HepG2 (cell line): ENCODE results near the gene OSBPL1A. TPM values are rescaled to one million over a fixed set of nuclear protein-coding genes. Genes with fewer than 3 reads are reported as not detected.

Experiments
- ATAC-seq: fragments of 200-7000 bp; cut with Tn5 transposase; 3 replicates; pipeline ENCODE4 v1.9.1; 2020; ENCODE audit warnings: mild to moderate bottlenecking, moderate library complexity
- BruUV-seq: library from RNA; stranded (reverse); fragments of 400-500 nt; replicated peaks from 2 replicates; lab custom pipeline; 2021; lab: Mats Ljungman, UMichigan
- CTCF ChIA-PET: fragments of 300-600 bp; formaldehyde crosslinking; extraction: SDS; loops from one replicate; lab custom pipeline; 2021; ENCODE audit warnings: low total read pairs, inconsistent platforms, low intra/inter-chr PET ratio; lab: Yijun Ruan, JAX
- POLR2A ChIA-PET: fragments of 350-600 bp; sonication (Branson Sonifier 250); formaldehyde crosslinking; loops from one replicate; lab custom pipeline; 2020; ENCODE audit warnings: antibody characterized with exemption, inconsistent platforms; lab: Yijun Ruan, JAX
- DNase-seq: peaks from one replicate; pipeline ENCODE4 v3.0.0-alpha.2; 2015; ENCODE audit warnings: low spot score
- FAIRE-seq: peaks from 3 replicates; lab custom pipeline; 2011; peaks lifted over from hg19 to GRCh38; lab: Jason Lieb, UNC
- H2AFZ ChIP-seq: one replicate; pipeline ENCODE4 v1.6.1; 2011; ENCODE audit warnings: low read length, inconsistent platforms
- H3K27ac ChIP-seq: fragments of 300-600 bp; 3 replicates; pipeline ENCODE4 v1.8.0; 2011; ENCODE audit warnings: mixed run types, mild to moderate bottlenecking, mixed read lengths, low read length, inconsistent platforms; ENCODE audit not compliant: insufficient read depth; ENCODE audit errors: extremely low read length
- H3K27me3 ChIP-seq, 2 experiments: fragments of 200-600 bp in 1 of 2; 2 replicates in 1 of 2; 3 replicates in 1 of 2; pipeline versions ENCODE4 v1.6.0 to v1.8.0; 2011; ENCODE audit warnings: low read length in 2 of 2, mild to moderate bottlenecking in 2 of 2, moderate library complexity in 2 of 2, inconsistent platforms in 1 of 2; ENCODE audit not compliant: insufficient read depth in 2 of 2, control insufficient read depth in 1 of 2
- H3K36me3 ChIP-seq, 2 experiments: fragments of 200-600 bp in 1 of 2; replicated peaks in 1 of 2; 2 replicates in 1 of 2; 3 replicates in 1 of 2; pipeline versions ENCODE4 v1.5.1 to v1.8.0; 2011; ENCODE audit warnings: low read length in 2 of 2, inconsistent platforms in 1 of 2; ENCODE audit not compliant: insufficient read depth in 2 of 2, control insufficient read depth in 1 of 2
- H3K4me1 ChIP-seq: 2 replicates; pipeline ENCODE4 v1.5.1; 2012; ENCODE audit warnings: low read length, inconsistent platforms; ENCODE audit not compliant: insufficient read depth
- H3K4me2 ChIP-seq: 2 replicates; pipeline ENCODE4 v1.6.0; 2011; ENCODE audit warnings: low read depth, low read length, inconsistent platforms
- H3K4me3 ChIP-seq, 3 experiments: fragments of 200-600 bp in 1 of 3; sonication (generic), shearing (Covaris generic) in 1 of 3; replicated peaks in 1 of 3; 2 replicates each; pipeline ENCODE4 v1.5.1; 2011 to 2016; ENCODE audit warnings: low read length in 3 of 3, inconsistent platforms in 2 of 3, low read depth in 2 of 3, mild to moderate bottlenecking in 2 of 3, control low read depth in 1 of 3, mixed read lengths in 1 of 3; ENCODE audit not compliant: insufficient read depth in 1 of 3
- H3K79me2 ChIP-seq: one replicate; pipeline ENCODE4 v1.6.1; 2011; ENCODE audit warnings: low read length, inconsistent platforms; ENCODE audit not compliant: insufficient read depth
- H3K9ac ChIP-seq: 2 replicates; pipeline ENCODE4 v1.6.0; 2011; ENCODE audit warnings: mild to moderate bottlenecking, low read depth, low read length, inconsistent platforms; ENCODE audit not compliant: insufficient read depth
- H3K9me3 ChIP-seq: 2 replicates; pipeline ENCODE4 v1.5.1; 2012; ENCODE audit warnings: mild to moderate bottlenecking, low read length
- H4K20me1 ChIP-seq: 2 replicates; pipeline ENCODE4 v1.6.0; 2011; ENCODE audit warnings: inconsistent platforms, mild to moderate bottlenecking, low read length, moderate library complexity; ENCODE audit not compliant: insufficient read depth
- HOXA5 ChIP-seq: sonication (generic); formaldehyde crosslinking; IDR thresholded peaks from 2 replicates; pipeline ENCODE4 v1.4.0; 2020; ENCODE audit warnings: missing genetic modification reagents
- IKZF1 ChIP-seq: fragments of 450-650 bp; IDR thresholded peaks from 2 replicates; pipeline ENCODE4 v1.7.1; 2016
- KLF16 ChIP-seq, 2 experiments: sonication (generic) in 1 of 2; formaldehyde crosslinking in 1 of 2; IDR thresholded peaks; 2 replicates each; pipeline versions ENCODE4 v1.6.1 to v1.8.0; 2016 to 2023; ENCODE audit warnings: missing genetic modification reagents in 2 of 2, missing compliant biosample characterization in 1 of 2
- SIX1 ChIP-seq: sonication (generic); formaldehyde crosslinking; IDR thresholded peaks from 2 replicates; pipeline ENCODE4 v1.4.0; 2020; ENCODE audit warnings: missing genetic modification reagents, borderline replicate concordance
- SP4 ChIP-seq: sonication (generic); formaldehyde crosslinking; IDR thresholded peaks from 2 replicates; pipeline ENCODE4 v1.8.1; 2023; ENCODE audit warnings: mild to moderate bottlenecking, missing genetic modification reagents
- STAT5B ChIP-seq: sonication (generic); formaldehyde crosslinking; IDR thresholded peaks from 2 replicates; pipeline ENCODE4 v1.4.0; 2020; ENCODE audit warnings: missing genetic modification reagents
- SUZ12 ChIP-seq: fragments of 150-350 bp; IDR thresholded peaks from 2 replicates; pipeline ENCODE4 v1.6.1; 2014; ENCODE audit warnings: low read depth, low read length
- ZFYVE20 ChIP-seq: sonication (generic); formaldehyde crosslinking; IDR thresholded peaks from 2 replicates; pipeline ENCODE4 v1.8.0; 2023; ENCODE audit warnings: low read depth, mild to moderate bottlenecking, moderate library complexity, missing genetic modification reagents, borderline replicate concordance
- ZKSCAN8 ChIP-seq: IDR thresholded peaks from 2 replicates; pipeline ENCODE4 v1.6.1; 2016; ENCODE audit warnings: borderline replicate concordance, missing genetic modification reagents, missing compliant biosample characterization
- ZNF260 ChIP-seq: sonication (generic); formaldehyde crosslinking; IDR thresholded peaks from 2 replicates; pipeline ENCODE4 v1.4.0; 2020; ENCODE audit warnings: missing genetic modification reagents, low read depth, mild to moderate bottlenecking, borderline replicate concordance
- ZNF263 ChIP-seq: sonication (generic); formaldehyde crosslinking; IDR thresholded peaks from 2 replicates; pipeline ENCODE4 v1.4.0; 2020; ENCODE audit warnings: missing genetic modification reagents
- ZNF747 ChIP-seq: sonication (generic); formaldehyde crosslinking; IDR thresholded peaks from 2 replicates; pipeline ENCODE4 v1.8.1; 2023; ENCODE audit warnings: missing genetic modification reagents, mild to moderate bottlenecking, borderline replicate concordance
- WGBS: methylation state at CpG from one replicate; pipeline ENCODE4 v1.1.6; 2017; ENCODE audit warnings: low lambda C conversion rate; 5-methylcytosine and 5-hydroxymethylcytosine counted together
- in situ Hi-C: cut with HindIII; loops from 2 replicates; pipeline ENCODE4 v1.10.0; 2017; ENCODE audit warnings: low pct_unique_long_range_greater_than_20kb; ENCODE audit not compliant: extremely low pct_ligation_motif_present
- intact Hi-C: fragments of 100-400 bp; cut with micrococcal nuclease; formaldehyde crosslinking; loops from one replicate; pipeline ENCODE4 v1.10.0; 2022; ENCODE audit not compliant: unreplicated experiment
- polyA plus RNA-seq, 8 experiments: library from polyadenylated mRNA; depleted of rRNA in 3 of 8; stranded (reverse) in 7 of 8; unstranded in 1 of 8; fragments of >200 nt; fragmentation: Illumina TruSeq in 4 of 8; extraction: Trizol in 4 of 8; gene quantifications; 2 replicates each; pipeline versions ENCODE4 v1.2.1 to v1.2.3, GENCODE V29; 2011 to 2016; ENCODE audit warnings: low read depth in 4 of 8, missing spikeins in 1 of 8, mixed read lengths in 1 of 8; ENCODE audit not compliant: insufficient read depth in 1 of 8
- total RNA-seq, 5 experiments: library from RNA; depleted of rRNA; stranded (reverse); fragments of >200 nt; fragmentation: Illumina TruSeq; extraction: Trizol; gene quantifications; 2 replicates each; pipeline ENCODE4 v1.2.3, GENCODE V29; 2016; ENCODE audit warnings: low read depth in 1 of 5
- TF ChIP-seq, protein P1 (sequence below): sonication (generic); formaldehyde crosslinking; IDR thresholded peaks from 2 replicates; pipeline ENCODE4 v1.8.0; 2022; ENCODE audit warnings: missing genetic modification reagents, mild to moderate bottlenecking, borderline replicate concordance
- TF ChIP-seq, protein P2 (sequence below): sonication (generic); formaldehyde crosslinking; IDR thresholded peaks from 2 replicates; pipeline ENCODE4 v1.4.0; 2020; ENCODE audit warnings: missing genetic modification reagents, mild to moderate bottlenecking, borderline replicate concordance
- TF ChIP-seq, protein P3 (sequence below): sonication (generic); formaldehyde crosslinking; IDR thresholded peaks from 2 replicates; pipeline ENCODE4 v1.4.0; 2020; ENCODE audit warnings: mild to moderate bottlenecking, missing genetic modification reagents
- TF ChIP-seq, protein P4 (sequence below): sonication (generic); formaldehyde crosslinking; IDR thresholded peaks from 2 replicates; pipeline ENCODE4 v1.8.1; 2023; ENCODE audit warnings: mild to moderate bottlenecking, missing genetic modification reagents

OSBPL1A gene
- total and polyA plus RNA-seq, 2 of the 13 experiments (the other 11 are each of a cell fraction or from before 2014, with no cell fraction given), result 0.02 TPM; not detected in 1

DNA sequence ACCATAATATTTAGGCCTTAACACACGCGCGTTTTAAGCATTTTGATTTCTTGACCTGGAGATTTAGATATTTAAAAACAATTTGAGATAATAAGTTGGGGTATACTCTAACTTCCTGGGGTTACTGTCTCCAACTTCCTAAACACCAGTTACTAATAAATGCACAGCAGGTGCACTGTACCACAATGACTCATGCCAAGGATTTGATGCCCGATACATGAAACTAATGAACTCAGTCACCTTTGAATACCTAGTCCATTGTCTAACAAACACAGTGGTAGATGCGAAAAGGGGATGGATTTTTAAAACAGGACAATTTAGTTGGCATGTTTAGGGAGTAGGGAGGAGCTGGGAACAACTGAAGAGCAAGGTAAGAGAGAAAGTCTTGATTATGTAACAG is 237.5 kb downstream of the OSBPL1A start:
- no peak for ATAC-seq
- Histone ChIP-seq H3K9ac (no peak overlapping the region), H4K20me1 (no peaks in the 10 kb centered on the region), H3K36me3 (no peaks in the 10 kb centered on the region), H3K27me3 (0 out of 5 replicates have a peak, but pooled peaks cover 0 to 5% of the 10 kb centered on the region in 2 experiments), H3K4me1 (no peaks in the 10 kb centered on the region), H3K79me2 (no peaks in the 10 kb centered on the region), H3K27ac (no peak overlapping the region), H2AFZ (no peak overlapping the region), H3K4me3 (no peak overlapping the region), H3K4me2 (no peak overlapping the region), H3K9me3 (no peaks in the 10 kb centered on the region)
- TF ChIP-seq ZNF260 (CRISPR knock-in tag) (no peak), ZKSCAN8 (CRISPR knock-in tag) (no peak), ZNF747 (no peak), SUZ12 (no peak), IKZF1 (no peak), ZNF263 (no peak)
- TF ChIP-seq, protein P1, sequence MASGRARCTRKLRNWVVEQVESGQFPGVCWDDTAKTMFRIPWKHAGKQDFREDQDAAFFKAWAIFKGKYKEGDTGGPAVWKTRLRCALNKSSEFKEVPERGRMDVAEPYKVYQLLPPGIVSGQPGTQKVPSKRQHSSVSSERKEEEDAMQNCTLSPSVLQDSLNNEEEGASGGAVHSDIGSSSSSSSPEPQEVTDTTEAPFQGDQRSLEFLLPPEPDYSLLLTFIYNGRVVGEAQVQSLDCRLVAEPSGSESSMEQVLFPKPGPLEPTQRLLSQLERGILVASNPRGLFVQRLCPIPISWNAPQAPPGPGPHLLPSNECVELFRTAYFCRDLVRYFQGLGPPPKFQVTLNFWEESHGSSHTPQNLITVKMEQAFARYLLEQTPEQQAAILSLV, result no peak
- BruUV-seq, result no TSS peak
- in situ Hi-C loops (no loop called here), intact Hi-C loops (no loop called here)
- no peak for FAIRE-seq
- no peak for DNase-seq
- POLR2A ChIA-PET, result no interaction called here
- CTCF ChIA-PET, result no interaction called here
- WGBS, result 72% methylated on average over 5 of the region's 5 CpGs

DNA sequence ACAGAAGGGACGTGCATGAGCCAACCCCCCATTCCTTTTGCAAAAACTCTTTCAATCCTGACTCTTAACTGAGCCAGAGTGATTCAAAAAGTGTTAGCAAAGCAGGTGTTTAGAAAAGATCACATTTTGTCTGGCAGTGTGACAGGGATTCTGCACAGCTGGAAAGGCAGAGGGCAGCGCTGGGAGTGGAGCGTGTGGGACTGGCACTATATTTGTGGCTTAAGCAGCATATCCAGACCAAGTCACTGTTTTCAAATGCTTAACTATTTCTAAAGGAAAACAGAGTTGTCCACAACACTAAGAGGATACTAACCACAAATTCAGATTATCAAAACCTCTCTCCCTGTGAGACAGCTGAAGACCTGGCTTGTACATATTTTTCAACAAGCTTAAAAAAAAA is 239.8 kb downstream of the OSBPL1A start:
- Histone ChIP-seq H3K36me3 (no peaks in the 10 kb centered on the region), H3K27ac (no peak overlapping the region), H4K20me1 (no peaks in the 10 kb centered on the region), H3K9ac (no peak overlapping the region), H3K9me3 (no peaks in the 10 kb centered on the region), H3K79me2 (no peaks in the 10 kb centered on the region), H3K4me2 (no peak overlapping the region), H3K4me3 (no peak overlapping the region), H2AFZ (no peak overlapping the region), H3K4me1 (no peaks in the 10 kb centered on the region), H3K27me3 (0 out of 5 replicates have a peak, but pooled peaks cover 0 to 5% of the 10 kb centered on the region in 2 experiments)
- 57% methylated on average over 3 of the region's 3 CpGs for WGBS
- DNase-seq, result no peak
- no peak for ATAC-seq
- ChIA-PET POLR2A (no interaction called here), CTCF (no interaction called here)
- intact Hi-C loops, result no loop called here
- BruUV-seq, result no TSS peak
- in situ Hi-C loops, result no loop called here
- FAIRE-seq, result no peak
- TF ChIP-seq KLF16 (CRISPR knock-in tag; IDR thresholded peaks at IDR 0.05) (no peak), HOXA5 (CRISPR knock-in tag) (no peak), STAT5B (CRISPR knock-in tag) (no peak), ZFYVE20 (no peak), SIX1 (CRISPR knock-in tag) (no peak), SP4 (CRISPR knock-in tag) (no peak)
- TF ChIP-seq, protein P2, sequence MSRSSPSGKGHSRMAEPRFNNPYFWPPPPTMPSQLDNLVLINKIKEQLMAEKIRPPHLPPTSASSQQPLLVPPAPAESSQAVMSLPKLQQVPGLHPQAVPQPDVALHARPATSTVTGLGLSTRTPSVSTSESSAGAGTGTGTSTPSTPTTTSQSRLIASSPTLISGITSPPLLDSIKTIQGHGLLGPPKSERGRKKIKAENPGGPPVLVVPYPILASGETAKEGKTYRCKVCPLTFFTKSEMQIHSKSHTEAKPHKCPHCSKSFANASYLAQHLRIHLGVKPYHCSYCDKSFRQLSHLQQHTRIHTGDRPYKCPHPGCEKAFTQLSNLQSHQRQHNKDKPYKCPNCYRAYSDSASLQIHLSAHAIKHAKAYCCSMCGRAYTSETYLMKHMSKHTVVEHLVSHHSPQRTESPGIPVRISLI (CRISPR knock-in tag), result no peak
- TF ChIP-seq, protein P3, sequence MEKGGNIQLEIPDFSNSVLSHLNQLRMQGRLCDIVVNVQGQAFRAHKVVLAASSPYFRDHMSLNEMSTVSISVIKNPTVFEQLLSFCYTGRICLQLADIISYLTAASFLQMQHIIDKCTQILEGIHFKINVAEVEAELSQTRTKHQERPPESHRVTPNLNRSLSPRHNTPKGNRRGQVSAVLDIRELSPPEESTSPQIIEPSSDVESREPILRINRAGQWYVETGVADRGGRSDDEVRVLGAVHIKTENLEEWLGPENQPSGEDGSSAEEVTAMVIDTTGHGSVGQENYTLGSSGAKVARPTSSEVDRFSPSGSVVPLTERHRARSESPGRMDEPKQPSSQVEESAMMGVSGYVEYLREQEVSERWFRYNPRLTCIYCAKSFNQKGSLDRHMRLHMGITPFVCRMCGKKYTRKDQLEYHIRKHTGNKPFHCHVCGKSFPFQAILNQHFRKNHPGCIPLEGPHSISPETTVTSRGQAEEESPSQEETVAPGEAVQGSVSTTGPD (CRISPR knock-in tag), result no peak
- TF ChIP-seq, protein P4, sequence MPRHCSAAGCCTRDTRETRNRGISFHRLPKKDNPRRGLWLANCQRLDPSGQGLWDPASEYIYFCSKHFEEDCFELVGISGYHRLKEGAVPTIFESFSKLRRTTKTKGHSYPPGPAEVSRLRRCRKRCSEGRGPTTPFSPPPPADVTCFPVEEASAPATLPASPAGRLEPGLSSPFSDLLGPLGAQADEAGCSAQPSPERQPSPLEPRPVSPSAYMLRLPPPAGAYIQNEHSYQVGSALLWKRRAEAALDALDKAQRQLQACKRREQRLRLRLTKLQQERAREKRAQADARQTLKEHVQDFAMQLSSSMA, result no peak
